Measurements from ENCODE around the gene PPAT. TPM values are rescaled to one million over a fixed set of nuclear protein-coding genes. Genes with fewer than 3 reads are reported as not detected.
"Not testable (repeated sequence)": the region's sequence is repeated elsewhere in the genome, so short reads cannot be mapped to it uniquely, and the experiment has no call there.

PPAT gene
- total RNA-seq, 1 donor from 2014 or later: 12.9 TPM

DNA sequence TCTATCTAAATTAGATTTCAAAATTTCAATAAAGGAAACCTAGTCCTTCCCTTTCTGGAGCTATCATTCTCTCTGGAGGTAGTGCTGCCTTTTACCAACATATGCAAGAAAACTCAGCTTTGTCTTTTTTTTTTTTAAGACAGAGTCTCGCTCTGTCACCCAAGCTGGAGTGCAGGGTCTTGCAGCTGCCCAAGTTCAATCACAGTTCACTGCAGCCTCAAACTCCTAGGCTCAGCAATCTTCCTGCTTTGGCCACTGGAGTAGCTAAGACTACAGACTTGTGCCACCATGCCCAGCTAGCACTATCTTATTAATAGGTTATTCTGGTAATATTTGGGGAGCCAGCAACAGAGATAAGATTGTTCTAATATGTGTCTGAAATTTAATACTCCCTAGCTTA lies 60.5 kb downstream of the PPAT start:
- Mint-ChIP-seq H3K27ac (no peak overlapping the region), H3K4me3 (no peak overlapping the region), H3K36me3 (ENCODE audit: low read depth) (peaks cover 39% of the 10 kb centered on the region), H3K27me3 (no peaks in the 10 kb centered on the region), H3K9me3 (no peaks in the 10 kb centered on the region), H3K4me1 (no peaks in the 10 kb centered on the region)
- TF ChIP-seq, protein P1, sequence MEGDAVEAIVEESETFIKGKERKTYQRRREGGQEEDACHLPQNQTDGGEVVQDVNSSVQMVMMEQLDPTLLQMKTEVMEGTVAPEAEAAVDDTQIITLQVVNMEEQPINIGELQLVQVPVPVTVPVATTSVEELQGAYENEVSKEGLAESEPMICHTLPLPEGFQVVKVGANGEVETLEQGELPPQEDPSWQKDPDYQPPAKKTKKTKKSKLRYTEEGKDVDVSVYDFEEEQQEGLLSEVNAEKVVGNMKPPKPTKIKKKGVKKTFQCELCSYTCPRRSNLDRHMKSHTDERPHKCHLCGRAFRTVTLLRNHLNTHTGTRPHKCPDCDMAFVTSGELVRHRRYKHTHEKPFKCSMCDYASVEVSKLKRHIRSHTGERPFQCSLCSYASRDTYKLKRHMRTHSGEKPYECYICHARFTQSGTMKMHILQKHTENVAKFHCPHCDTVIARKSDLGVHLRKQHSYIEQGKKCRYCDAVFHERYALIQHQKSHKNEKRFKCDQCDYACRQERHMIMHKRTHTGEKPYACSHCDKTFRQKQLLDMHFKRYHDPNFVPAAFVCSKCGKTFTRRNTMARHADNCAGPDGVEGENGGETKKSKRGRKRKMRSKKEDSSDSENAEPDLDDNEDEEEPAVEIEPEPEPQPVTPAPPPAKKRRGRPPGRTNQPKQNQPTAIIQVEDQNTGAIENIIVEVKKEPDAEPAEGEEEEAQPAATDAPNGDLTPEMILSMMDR (IDR thresholded peaks at IDR 0.05): no peak
- ChIA-PET CTCF (no interaction called here), POLR2A (no interaction called here)
- intact Hi-C loops (cut with micrococcal nuclease): no loop called here
- no peak for ATAC-seq (ENCODE audit: low read depth)
- no peak for DNase-seq

DNA sequence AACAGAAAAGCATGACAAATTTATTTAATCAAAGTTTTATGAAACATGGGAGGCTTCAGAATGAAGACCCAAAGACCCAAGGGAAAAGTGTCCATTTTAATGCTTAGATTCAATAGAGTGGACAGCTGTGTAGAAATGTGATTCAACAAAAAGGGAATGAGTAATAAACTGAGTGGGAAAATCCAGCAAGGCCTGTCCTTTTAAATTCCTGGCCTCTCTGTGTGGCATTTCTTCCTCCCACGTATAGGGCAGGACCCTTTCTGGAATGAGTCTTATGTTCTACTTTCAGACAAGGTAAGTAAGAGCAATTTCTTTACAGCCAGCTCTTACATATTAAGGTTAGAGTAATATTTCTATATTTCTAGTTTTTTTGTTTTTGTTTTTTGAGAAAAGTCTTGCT lies 62.6 kb downstream of the PPAT start:
- no peaks in the 10 kb centered on the region for H3K27me3 Mint-ChIP-seq
- CTCF ChIA-PET: no interaction called here
- TF ChIP-seq, protein P1 (IDR thresholded peaks at IDR 0.05): no peak
- intact Hi-C loops (cut with micrococcal nuclease): no loop called here
- H3K36me3 Mint-ChIP-seq (ENCODE audit: low read depth): peaks cover 48% of the 10 kb centered on the region
- H3K4me3 Mint-ChIP-seq: no peak overlapping the region
- H3K9me3 Mint-ChIP-seq: no peaks in the 10 kb centered on the region
- no peak overlapping the region for H3K27ac Mint-ChIP-seq
- POLR2A ChIA-PET: no interaction called here
- ATAC-seq (ENCODE audit: low read depth) (no peak), DNase-seq (no peak)
- no peaks in the 10 kb centered on the region for H3K4me1 Mint-ChIP-seq

DNA sequence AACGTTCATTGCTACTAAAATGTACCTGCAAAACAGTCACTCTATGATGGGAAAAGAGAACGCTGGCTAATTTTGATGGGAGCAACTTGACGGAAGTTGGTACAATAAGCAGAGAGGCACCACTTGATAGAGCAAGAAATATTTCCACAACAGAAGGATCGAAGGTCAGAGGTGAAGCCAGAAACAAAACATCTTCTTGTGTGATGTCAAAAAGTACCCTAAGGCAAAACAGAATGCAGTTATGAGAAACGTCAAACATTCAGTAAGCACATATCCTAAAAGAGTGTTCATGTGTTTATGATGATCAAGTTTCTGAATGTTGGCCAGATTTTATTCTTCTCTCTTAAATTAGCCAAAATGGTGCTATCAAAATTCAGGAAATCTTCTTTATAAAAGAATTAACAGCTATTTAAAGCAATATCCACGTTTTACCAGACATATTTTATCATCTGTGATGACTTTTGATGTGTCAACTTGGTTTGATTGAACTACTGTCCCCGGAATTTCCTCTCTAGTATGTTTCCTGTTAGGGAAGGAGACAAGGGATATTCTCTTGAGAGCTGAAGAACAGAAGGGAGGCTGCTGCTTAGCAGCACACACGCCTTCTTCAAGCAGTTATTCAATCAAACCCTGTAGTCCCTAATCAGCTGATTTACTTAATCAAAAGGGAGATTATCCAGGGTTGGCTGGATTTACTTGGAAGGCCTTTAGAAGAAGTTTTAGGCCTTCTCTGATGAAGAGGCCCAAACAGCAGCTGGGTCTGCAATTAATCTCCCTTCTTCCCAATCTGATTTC lies 63.8 kb downstream of the PPAT start:
- ChIA-PET POLR2A (no interaction called here), CTCF (no interaction called here)
- DNase-seq (no peak), ATAC-seq (ENCODE audit: low read depth) (no peak)
- Mint-ChIP-seq H3K27me3 (no peaks in the 10 kb centered on the region), H3K4me3 (no peak overlapping the region), H3K9me3 (no peaks in the 10 kb centered on the region), H3K36me3 (ENCODE audit: low read depth) (peaks cover 49% of the 10 kb centered on the region), H3K27ac (no peak overlapping the region), H3K4me1 (no peaks in the 10 kb centered on the region)
- intact Hi-C loops (cut with micrococcal nuclease): no loop called here
- TF ChIP-seq, protein P1 (IDR thresholded peaks at IDR 0.05): no peak

DNA sequence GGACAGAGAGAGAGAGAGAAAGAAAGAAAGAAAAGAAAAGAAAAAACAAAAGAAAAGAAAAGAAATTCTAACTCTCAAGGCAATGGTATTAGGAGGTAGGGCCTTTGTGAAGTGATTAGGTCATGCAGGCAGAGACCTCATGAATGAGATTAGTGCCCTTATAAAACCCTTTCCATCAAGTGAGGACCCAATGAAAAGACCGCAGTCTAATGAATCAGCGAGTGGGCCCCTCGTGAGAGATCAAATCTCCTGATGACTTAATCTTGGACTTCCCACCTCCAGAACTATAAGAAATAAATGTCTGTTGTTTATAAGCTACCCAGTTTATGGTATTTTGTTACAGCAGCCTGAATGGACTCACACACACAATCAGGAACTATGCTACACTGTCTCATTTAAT lies 65.0 kb downstream of the PPAT start:
- intact Hi-C loops (cut with micrococcal nuclease): no loop called here
- POLR2A ChIA-PET: no interaction called here
- Mint-ChIP-seq H3K4me3 (no peak overlapping the region), H3K27ac (no peak overlapping the region), H3K4me1 (no peaks in the 10 kb centered on the region), H3K36me3 (ENCODE audit: low read depth) (peaks cover 43% of the 10 kb centered on the region), H3K27me3 (no peaks in the 10 kb centered on the region), H3K9me3 (no peaks in the 10 kb centered on the region)
- CTCF ChIA-PET: no interaction called here
- ATAC-seq (ENCODE audit: low read depth) (no peak), DNase-seq (no peak)
- TF ChIP-seq, protein P1 (IDR thresholded peaks at IDR 0.05): no peak

DNA sequence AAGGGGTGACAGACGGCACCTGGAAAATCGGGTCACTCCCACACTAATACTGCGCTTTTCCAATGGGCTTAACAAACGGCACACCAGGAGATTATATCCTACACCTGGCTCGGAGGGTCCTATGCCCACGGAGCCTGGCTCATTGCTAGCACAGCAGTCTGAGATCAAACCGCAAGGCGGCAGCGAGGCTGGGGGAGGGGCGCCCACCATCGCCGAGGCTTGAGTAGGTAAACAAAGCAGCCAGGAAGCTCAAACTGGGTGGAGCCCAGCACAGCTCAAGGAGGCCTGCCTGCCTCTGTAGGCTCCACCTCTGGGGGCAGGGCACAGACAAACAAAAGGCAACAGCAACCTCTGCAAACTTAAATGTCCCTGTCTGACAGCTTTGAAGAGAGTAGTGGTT lies 72.4 kb downstream of the PPAT start:
- H3K36me3 Mint-ChIP-seq (ENCODE audit: low read depth): peaks cover 52% of the 10 kb centered on the region
- intact Hi-C loops (cut with micrococcal nuclease); ATAC-seq (ENCODE audit: low read depth); CTCF ChIA-PET; H3K9me3 Mint-ChIP-seq; H3K4me1 Mint-ChIP-seq; POLR2A ChIA-PET; H3K4me3 Mint-ChIP-seq; H3K27me3 Mint-ChIP-seq; DNase-seq; H3K27ac Mint-ChIP-seq: not testable (repeated sequence)

DNA sequence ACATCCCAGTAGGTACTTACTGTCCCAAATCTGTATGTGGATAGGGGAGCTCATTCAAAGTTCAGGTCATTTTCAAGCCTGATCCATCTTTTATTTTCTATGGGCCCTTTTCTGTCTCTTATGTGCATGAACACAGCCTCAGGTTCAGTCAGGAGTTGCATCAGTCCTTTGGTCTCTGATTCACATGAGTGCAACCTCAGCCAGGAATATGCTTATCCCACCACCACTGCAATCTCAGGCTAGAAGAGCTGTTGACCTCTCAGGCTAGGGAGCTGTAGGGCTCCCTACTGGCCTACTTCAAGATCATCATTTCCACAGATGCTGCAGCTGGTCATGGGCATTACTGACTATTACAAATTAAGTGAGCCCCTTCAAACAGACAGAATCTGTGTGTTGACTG lies 75.3 kb downstream of the PPAT start:
- TF ChIP-seq, protein P1 (IDR thresholded peaks at IDR 0.05): no peak
- CTCF ChIA-PET: no interaction called here
- no peak overlapping the region for H3K4me3 Mint-ChIP-seq

More for the DNA sequence above, 75.3 kb downstream of the PPAT start:
- Mint-ChIP-seq H3K27ac (no peak overlapping the region), H3K9me3 (no peaks in the 10 kb centered on the region), H3K36me3 (ENCODE audit: low read depth) (peaks cover 56% of the 10 kb centered on the region), H3K4me1 (no peaks in the 10 kb centered on the region), H3K27me3 (no peaks in the 10 kb centered on the region)
- DNase-seq: no peak
- intact Hi-C loops (cut with micrococcal nuclease): no loop called here
- POLR2A ChIA-PET: no interaction called here
- ATAC-seq (ENCODE audit: low read depth): no peak

All from activated B cell treated with CpG ODN at 0.5 μM for 24 hours (primary cell).